Stimulated activated naive B cell treated with anti-CD40 and anti-IgM and Interleukin-4, amounts not matched to agents 10 μg/mL and 1 μg/mL and 100 μg/mL, for 72 hours (primary cell): ENCODE data around the gene TUT4.

Experiments used
- ATAC-seq, 2 donors: fragments of 150-1000 bp; cut with Tn5 transposase; replicated peaks; 2 replicates each; pipeline ENCODE4 v1.10.0; 2021; ENCODE audit warnings: moderate library complexity in 1 of 2
- DNase-seq: peaks from one replicate; pipeline ENCODE4 v3.0.0; 2021
- H3K27ac Mint-ChIP-seq: one replicate; pipeline ENCODE4 v1.8.0; 2022; ENCODE audit warnings: mild to moderate bottlenecking, mixed read lengths
- H3K27me3 Mint-ChIP-seq, 2 donors: one replicate each; pipeline ENCODE4 v1.8.0; 2022; ENCODE audit warnings: mixed read lengths in 2 of 2
- H3K36me3 Mint-ChIP-seq, 2 donors: one replicate each; pipeline ENCODE4 v1.8.0; 2022; ENCODE audit warnings: mixed read lengths in 2 of 2, mild to moderate bottlenecking in 1 of 2
- H3K4me1 Mint-ChIP-seq, 2 donors: one replicate each; pipeline ENCODE4 v1.8.0; 2022; ENCODE audit warnings: mixed read lengths in 2 of 2, mild to moderate bottlenecking in 1 of 2
- H3K4me3 Mint-ChIP-seq, 2 donors: one replicate each; pipeline ENCODE4 v1.8.0; 2022; ENCODE audit warnings: mild to moderate bottlenecking in 2 of 2, mixed read lengths in 2 of 2, moderate library complexity in 1 of 2
- H3K9me3 Mint-ChIP-seq, 2 donors: one replicate each; pipeline ENCODE4 v1.8.0; 2022; ENCODE audit warnings: mixed read lengths in 2 of 2, mild to moderate bottlenecking in 1 of 2

TUT4 gene

GRCh38 chr1:52533713-52534112 is 19.2 kb downstream of the TUT4 start:
- peaks cover 0 to 5% of the 10 kb centered on the region in 2 donors for H3K9me3 Mint-ChIP-seq
- H3K4me3 Mint-ChIP-seq, result no peak overlapping the region
- peaks cover 24 to 69% of the 10 kb centered on the region in 2 donors for H3K4me1 Mint-ChIP-seq
- H3K27ac Mint-ChIP-seq, result peak overlapping the region; percentile 68
- ATAC-seq (no peak), DNase-seq (no peak)
- peaks cover 21 to 27% of the 10 kb centered on the region in 2 donors for H3K36me3 Mint-ChIP-seq
- no peaks in the 10 kb centered on the region for H3K27me3 Mint-ChIP-seq

GRCh38 chr1:52532731-52533327 is 20.1 kb downstream of the TUT4 start:
- no peaks in the 10 kb centered on the region for H3K27me3 Mint-ChIP-seq
- peak; percentile 67 to 71 for ATAC-seq
- DNase-seq, result no peak
- peaks cover 21 to 23% of the 10 kb centered on the region in 2 donors for H3K36me3 Mint-ChIP-seq
- H3K9me3 Mint-ChIP-seq, result peaks cover 0 to 5% of the 10 kb centered on the region in 2 donors
- peaks cover 23 to 62% of the 10 kb centered on the region in 2 donors for H3K4me1 Mint-ChIP-seq
- H3K4me3 Mint-ChIP-seq, result peak overlapping the region; percentile 56 to 63
- peak overlapping the region; percentile 68 for H3K27ac Mint-ChIP-seq

GRCh38 chr1:52532247-52532646 is 20.6 kb downstream of the TUT4 start:
- peaks cover 18 to 20% of the 10 kb centered on the region in 2 donors for H3K36me3 Mint-ChIP-seq
- ATAC-seq (peak; percentile 64 to 77), DNase-seq (no peak)
- peaks cover 19 to 57% of the 10 kb centered on the region in 2 donors for H3K4me1 Mint-ChIP-seq
- H3K27ac Mint-ChIP-seq, result peak overlapping the region; percentile 68
- peaks cover 0 to 5% of the 10 kb centered on the region in 2 donors for H3K9me3 Mint-ChIP-seq
- no peaks in the 10 kb centered on the region for H3K27me3 Mint-ChIP-seq
- peak overlapping the region; percentile 56 to 63 for H3K4me3 Mint-ChIP-seq

GRCh38 chr1:52531249-52531872 is 21.5 kb downstream of the TUT4 start:
- DNase-seq (no peak), ATAC-seq (peak; percentile 25 to 40)
- H3K27me3 Mint-ChIP-seq, result no peaks in the 10 kb centered on the region
- H3K4me3 Mint-ChIP-seq, result peak overlapping the region in 1 of 2 donors; percentile 41
- H3K36me3 Mint-ChIP-seq, result peaks cover 19 to 20% of the 10 kb centered on the region in 2 donors
- peaks cover 19 to 55% of the 10 kb centered on the region in 2 donors for H3K4me1 Mint-ChIP-seq
- peak overlapping the region; percentile 68 for H3K27ac Mint-ChIP-seq
- peaks cover 0 to 5% of the 10 kb centered on the region in 2 donors for H3K9me3 Mint-ChIP-seq

- peaks cover 17% of the 10 kb centered on the region in 2 donors for H3K36me3 Mint-ChIP-seq
- peak overlapping the region; percentile 82 for H3K27ac Mint-ChIP-seq
- no peak for ATAC-seq
- no peak for DNase-seq
- H3K4me1 Mint-ChIP-seq, result peaks cover 19 to 50% of the 10 kb centered on the region in 2 donors
- H3K4me3 Mint-ChIP-seq, result no peak overlapping the region
- peaks cover 0 to 5% of the 10 kb centered on the region in 2 donors for H3K9me3 Mint-ChIP-seq
- no peaks in the 10 kb centered on the region for H3K27me3 Mint-ChIP-seq
Measured at GRCh38 chr1:52530563-52531144, 22.2 kb downstream of the TUT4 start.

DNA sequence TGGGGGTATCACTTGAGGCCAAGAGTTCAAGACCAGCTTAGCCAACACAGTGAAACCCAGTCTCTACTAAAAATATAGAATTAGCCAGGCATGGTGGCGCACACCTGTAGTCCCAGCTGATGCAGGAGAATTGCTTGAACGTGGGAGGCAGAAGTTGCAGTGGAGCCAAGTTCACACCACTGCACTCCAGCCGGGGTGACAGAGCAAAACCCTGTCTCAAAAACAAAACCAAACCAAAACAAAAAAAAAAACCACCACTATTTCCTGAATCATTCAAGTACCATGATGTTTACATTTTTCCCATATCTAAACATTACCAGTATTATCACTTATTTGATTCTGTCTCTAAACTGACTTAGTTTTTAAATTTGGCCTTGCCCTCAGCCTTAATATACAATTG is 29.5 kb downstream of the TUT4 start:
- peaks cover 33 to 39% of the 10 kb centered on the region in 2 donors for H3K36me3 Mint-ChIP-seq
- no peaks in the 10 kb centered on the region for H3K9me3 Mint-ChIP-seq
- peak overlapping the region; percentile 20 for H3K27ac Mint-ChIP-seq

GRCh38 chr1:52520148-52520547 is 32.7 kb downstream of the TUT4 start:
- peaks cover 31 to 46% of the 10 kb centered on the region in 2 donors for H3K36me3 Mint-ChIP-seq
- no peaks in the 10 kb centered on the region for H3K27me3 Mint-ChIP-seq
- no peaks in the 10 kb centered on the region for H3K9me3 Mint-ChIP-seq
- DNase-seq (no peak), ATAC-seq (peak; percentile 41 to 55)
- H3K4me3 Mint-ChIP-seq, result no peak overlapping the region
- H3K27ac Mint-ChIP-seq, result no peak overlapping the region
- H3K4me1 Mint-ChIP-seq, result peaks cover 8 to 36% of the 10 kb centered on the region in 2 donors

More for the DNA sequence above, 29.5 kb downstream of the TUT4 start:
- ATAC-seq, result peak in 1 of 2 donors; percentile 48
- DNase-seq, result no peak
- H3K27me3 Mint-ChIP-seq, result no peaks in the 10 kb centered on the region
- peaks cover 6 to 28% of the 10 kb centered on the region in 2 donors for H3K4me1 Mint-ChIP-seq
- H3K4me3 Mint-ChIP-seq, result no peak overlapping the region

DNA sequence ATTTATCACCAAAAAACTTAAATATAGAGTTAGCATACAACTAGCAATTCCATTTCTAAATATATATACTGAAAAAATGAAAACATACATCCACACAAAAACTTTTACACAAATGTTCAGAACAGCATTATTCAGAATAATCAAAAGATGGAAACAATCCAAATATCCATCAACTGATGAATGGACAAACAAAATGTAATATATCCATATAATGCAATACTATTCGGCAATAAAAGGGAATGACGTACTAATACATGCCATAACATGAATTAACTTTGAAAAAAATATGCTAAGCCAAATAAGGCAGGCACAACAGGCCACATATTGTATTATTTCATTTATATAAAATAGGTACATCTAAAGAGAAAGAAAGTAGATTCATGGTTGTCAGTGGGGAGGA is 33.9 kb downstream of the TUT4 start:
- no peak for ATAC-seq
- H3K4me1 Mint-ChIP-seq, result peaks cover 8 to 36% of the 10 kb centered on the region in 2 donors

GRCh38 chr1:52511851-52512615 is 40.9 kb downstream of the TUT4 start:
- Mint-ChIP-seq H3K27ac (no peak overlapping the region), H3K36me3 (peaks cover 26 to 42% of the 10 kb centered on the region in 2 donors), H3K4me1 (peaks cover 2 to 5% of the 10 kb centered on the region in 2 donors), H3K9me3 (no peaks in the 10 kb centered on the region), H3K4me3 (no peak overlapping the region), H3K27me3 (no peaks in the 10 kb centered on the region)
- ATAC-seq (no peak), DNase-seq (no peak)

More for the DNA sequence above, 33.9 kb downstream of the TUT4 start:
- Mint-ChIP-seq H3K36me3 (peaks cover 25 to 43% of the 10 kb centered on the region in 2 donors), H3K27me3 (no peaks in the 10 kb centered on the region), H3K4me3 (no peak overlapping the region), H3K27ac (no peak overlapping the region), H3K9me3 (no peaks in the 10 kb centered on the region)
- DNase-seq, result no peak

DNA sequence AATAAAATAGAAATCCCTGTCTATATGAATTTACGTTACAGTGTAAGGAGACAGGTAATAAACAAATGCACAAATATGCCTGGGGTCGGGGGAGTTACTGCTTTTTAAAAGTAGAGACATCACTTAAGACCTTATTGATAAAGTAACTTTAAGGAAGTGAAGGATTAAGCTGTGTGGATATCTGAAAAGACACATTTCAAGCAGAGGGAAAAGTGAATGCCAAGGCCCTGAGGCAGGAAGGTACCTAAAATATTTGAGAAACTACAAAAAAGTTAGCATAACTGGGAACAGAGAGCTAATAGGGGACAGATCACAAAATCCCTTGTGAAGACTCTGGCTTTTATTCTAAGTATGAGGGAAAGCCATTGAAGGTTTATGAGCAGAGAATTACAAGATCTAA is 41.5 kb downstream of the TUT4 start:
- ATAC-seq, result no peak
- Mint-ChIP-seq H3K27ac (no peak overlapping the region), H3K27me3 (no peaks in the 10 kb centered on the region), H3K4me1 (peaks cover 2 to 3% of the 10 kb centered on the region in 2 donors), H3K4me3 (no peak overlapping the region), H3K9me3 (no peaks in the 10 kb centered on the region), H3K36me3 (peaks cover 31 to 47% of the 10 kb centered on the region in 2 donors)
- no peak for DNase-seq

DNA sequence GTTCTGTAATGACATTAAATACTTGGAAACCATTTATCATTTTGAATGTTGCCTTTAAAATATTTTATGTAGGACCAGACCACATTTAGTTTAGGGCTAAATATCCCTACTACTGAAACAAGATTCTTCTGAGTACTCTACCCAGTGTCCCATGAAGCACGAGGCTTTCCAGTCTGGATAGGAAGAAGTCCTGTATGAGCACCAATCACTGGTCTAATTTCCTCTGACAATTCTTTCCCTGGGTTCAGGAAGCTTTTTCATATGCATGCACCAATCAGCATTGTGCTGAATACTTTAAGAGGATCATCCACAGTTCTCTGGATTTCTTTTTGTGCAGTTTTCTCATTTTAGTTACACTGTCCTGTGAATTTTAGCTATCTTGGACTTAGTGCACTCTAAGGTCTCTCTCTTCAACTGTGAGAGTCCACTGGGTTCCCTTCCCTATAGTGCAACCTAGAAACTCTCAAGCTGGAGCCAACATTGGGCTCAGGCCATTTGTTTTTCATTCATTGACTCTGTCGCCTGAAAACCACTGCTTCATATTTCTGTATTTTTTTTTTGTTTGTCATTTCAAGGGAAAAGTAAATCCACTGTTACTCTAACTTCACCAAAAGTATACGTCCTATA is 45.9 kb downstream of the TUT4 start:
- ATAC-seq (no peak), DNase-seq (no peak)
- no peaks in the 10 kb centered on the region for H3K9me3 Mint-ChIP-seq
- H3K27me3 Mint-ChIP-seq, result no peaks in the 10 kb centered on the region
- H3K4me3 Mint-ChIP-seq, result no peak overlapping the region
- peaks cover 35 to 60% of the 10 kb centered on the region in 2 donors for H3K36me3 Mint-ChIP-seq
- peaks cover 0 to 8% of the 10 kb centered on the region in 2 donors for H3K4me1 Mint-ChIP-seq
- H3K27ac Mint-ChIP-seq, result no peak overlapping the region

GRCh38 chr1:52506349-52506748 is 46.5 kb downstream of the TUT4 start:
- H3K4me3 Mint-ChIP-seq, result no peak overlapping the region
- no peaks in the 10 kb centered on the region for H3K9me3 Mint-ChIP-seq
- no peaks in the 10 kb centered on the region for H3K27me3 Mint-ChIP-seq
- H3K27ac Mint-ChIP-seq, result no peak overlapping the region
- peaks cover 33 to 62% of the 10 kb centered on the region in 2 donors for H3K36me3 Mint-ChIP-seq
- peaks cover 0 to 10% of the 10 kb centered on the region in 2 donors for H3K4me1 Mint-ChIP-seq
- DNase-seq, result no peak
- ATAC-seq, result no peak

- H3K36me3 Mint-ChIP-seq, result peaks cover 26 to 61% of the 10 kb centered on the region in 2 donors
- H3K27ac Mint-ChIP-seq, result no peak overlapping the region
Measured at GRCh38 chr1:52504720-52505119, 48.2 kb downstream of the TUT4 start.

DNA sequence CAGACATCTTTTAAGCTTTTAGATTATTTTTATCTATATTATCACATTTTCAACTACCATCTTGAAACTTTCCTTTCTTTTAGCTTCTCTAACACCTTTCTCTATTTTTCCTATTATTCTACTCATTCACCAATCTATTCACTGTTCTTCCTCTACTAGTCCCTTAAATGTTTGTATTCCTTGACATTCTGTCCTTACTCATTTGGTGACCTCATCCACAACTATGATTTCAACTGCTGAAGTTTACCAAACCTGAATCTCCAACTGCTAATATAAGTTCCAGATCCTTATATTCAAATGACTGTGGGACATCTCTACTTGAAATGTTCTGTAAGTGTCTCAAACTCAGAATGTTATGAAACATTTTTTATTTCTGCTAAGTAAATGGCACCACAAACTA is 49.2 kb downstream of the TUT4 start:
- Mint-ChIP-seq H3K36me3 (peaks cover 26 to 55% of the 10 kb centered on the region in 2 donors), H3K4me3 (no peak overlapping the region), H3K27me3 (no peaks in the 10 kb centered on the region), H3K27ac (no peak overlapping the region), H3K4me1 (peaks cover 0 to 10% of the 10 kb centered on the region in 2 donors), H3K9me3 (no peaks in the 10 kb centered on the region)
- ATAC-seq (no peak), DNase-seq (no peak)

More at GRCh38 chr1:52504720-52505119, 48.2 kb downstream of the TUT4 start:
- DNase-seq (no peak), ATAC-seq (no peak)
- H3K27me3 Mint-ChIP-seq, result no peaks in the 10 kb centered on the region
- no peaks in the 10 kb centered on the region for H3K9me3 Mint-ChIP-seq
- no peak overlapping the region for H3K4me3 Mint-ChIP-seq
- peaks cover 0 to 10% of the 10 kb centered on the region in 2 donors for H3K4me1 Mint-ChIP-seq
